HUDEP-2 (cell line): Measurements from ENCODE around the gene RNASEH2A.
A peak's percentile ranks its signal among the peaks of the same experiment; 100 is the strongest.
"Not testable (repeated sequence)": the region's sequence is repeated elsewhere in the genome, so short reads cannot be mapped to it uniquely, and the experiment has no call there.

Experiments
- DNase-seq, 76 experiments: peaks; one replicate each; lab custom pipeline; 2025; ENCODE audit not compliant: unreplicated experiment in 76 of 76; lab: John Stamatoyannopoulos, UW

The RNASEH2A gene

GRCh38 chr19:12792853-12793289 is 13.5 kb upstream of the RNASEH2A start:
- peak in 2 of 76 experiments; percentile 57 to 58 for DNase-seq

- DNase-seq = peak in 74 of 76 experiments; percentile 78 to 99 (median 96)
These were observed 12.8 kb upstream of the RNASEH2A start for GRCh38 chr19:12793290-12794195.

GRCh38 chr19:12794196-12794941 is 12.0 kb upstream of the RNASEH2A start:
- peak in 10 of 76 experiments; percentile 10 to 58 (median 38) for DNase-seq

GRCh38 chr19:12794971-12795381 is 11.4 kb upstream of the RNASEH2A start:
- peak in 3 of 76 experiments; percentile 29 to 41 (median 31) for DNase-seq

GRCh38 chr19:12796146-12797071 is 10.0 kb upstream of the RNASEH2A start:
- DNase-seq = peak in 70 of 76 experiments; percentile 42 to 93 (median 76)

GRCh38 chr19:12797141-12797587 is 9.2 kb upstream of the RNASEH2A start:
- peak in 4 of 76 experiments; percentile 24 to 75 (median 43) for DNase-seq

- not testable (repeated sequence) for DNase-seq
These were observed 8.8 kb upstream of the RNASEH2A start for GRCh38 chr19:12797607-12798006.

GRCh38 chr19:12799742-12800465 is 6.5 kb upstream of the RNASEH2A start:
- DNase-seq = peak in 58 of 76 experiments; percentile 41 to 95 (median 82)

- peak in 17 of 76 experiments; percentile 60 to 89 (median 79) for DNase-seq
These were observed 6.0 kb upstream of the RNASEH2A start for GRCh38 chr19:12800466-12800770.

- peak in 8 of 76 experiments; percentile 12 to 60 (median 32) for DNase-seq
These were observed 5.4 kb upstream of the RNASEH2A start for GRCh38 chr19:12800923-12801465.

GRCh38 chr19:12801466-12802266 is 4.7 kb upstream of the RNASEH2A start, which contains the start of the genes PRDX2 and THSD8:
Gene PRDX2, minus strand, starts transcription at chr19:12801800. Its CDS starts 539 bp downstream, at chr19:12801261.
Gene THSD8, plus strand, starts transcription at chr19:12802069. Its CDS starts 3 bp downstream, at chr19:12802072.
- peak in 71 of 76 experiments; percentile 36 to 96 (median 86) for DNase-seq

- peak in 3 of 76 experiments; percentile 56 to 60 (median 58) for DNase-seq
These were observed 3.9 kb upstream of the RNASEH2A start for GRCh38 chr19:12802267-12803106.

- no peak for DNase-seq
These were observed 2.3 kb upstream of the RNASEH2A start for GRCh38 chr19:12804051-12804450.

GRCh38 chr19:12815088-12815487 is 8.7 kb downstream of the RNASEH2A start:
- no peak for DNase-seq

- not testable (repeated sequence) for DNase-seq
These were observed 10.8 kb downstream of the RNASEH2A start for GRCh38 chr19:12817188-12817587.

GRCh38 chr19:12817810-12818209 is 11.4 kb downstream of the RNASEH2A start:
- not testable (repeated sequence) for DNase-seq

GRCh38 chr19:12821761-12822160 is 15.4 kb downstream of the RNASEH2A start:
- no peak for DNase-seq
